GM19025 (cell line): ENCODE measurements around the gene HOXD3.

Experiments used
- ATAC-seq: cut with Tn5 transposase; IDR thresholded peaks from one replicate; pipeline ENCODE4 v1.9.1; 2021; ENCODE audit warnings: mild to moderate bottlenecking, low read depth, moderate library complexity; ENCODE audit not compliant: unreplicated experiment

The HOXD3 gene

DNA sequence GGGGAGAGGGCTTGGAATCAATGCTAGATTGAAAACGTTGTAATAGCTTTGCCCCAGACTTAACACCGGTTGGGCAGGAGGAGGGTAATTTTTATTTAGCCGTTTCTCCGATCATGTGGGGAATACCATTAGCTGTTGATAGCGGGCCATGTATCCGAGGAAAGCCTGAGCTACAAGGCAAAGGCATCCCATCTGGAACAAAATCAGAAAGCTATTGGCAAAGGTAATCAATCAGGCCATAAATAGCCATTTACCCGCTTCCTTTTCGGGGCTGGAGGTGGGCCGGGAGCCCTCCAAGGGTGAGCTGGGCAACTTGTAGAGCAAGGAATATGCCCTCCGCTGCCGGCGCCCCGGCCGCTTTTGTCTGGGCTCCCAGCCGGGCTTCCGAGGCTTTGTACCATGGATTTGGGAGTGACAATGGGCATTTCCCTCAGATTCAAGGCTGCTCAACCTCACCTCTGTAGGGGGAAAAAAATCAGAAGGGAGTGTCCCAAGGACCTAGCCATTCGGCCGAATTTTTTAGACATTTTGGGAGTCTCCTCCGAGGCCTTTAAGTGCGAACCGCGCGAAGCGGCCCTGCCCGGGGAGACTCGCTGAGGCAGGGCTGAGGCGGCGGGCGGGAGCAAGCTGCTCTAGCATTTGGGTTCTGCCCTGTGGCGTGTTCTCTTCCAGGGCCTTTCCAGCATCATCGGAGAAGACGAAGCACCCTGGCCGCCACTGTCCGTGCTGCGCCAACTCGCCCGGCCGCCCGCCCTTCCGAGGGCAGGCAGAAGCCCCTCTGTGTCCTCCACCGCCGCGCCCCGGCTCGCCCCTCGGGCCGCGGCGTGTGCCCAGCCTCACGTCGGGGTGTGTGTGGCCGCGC is 35.7 kb upstream of the HOXD3 start:
- ATAC-seq = no peak

DNA sequence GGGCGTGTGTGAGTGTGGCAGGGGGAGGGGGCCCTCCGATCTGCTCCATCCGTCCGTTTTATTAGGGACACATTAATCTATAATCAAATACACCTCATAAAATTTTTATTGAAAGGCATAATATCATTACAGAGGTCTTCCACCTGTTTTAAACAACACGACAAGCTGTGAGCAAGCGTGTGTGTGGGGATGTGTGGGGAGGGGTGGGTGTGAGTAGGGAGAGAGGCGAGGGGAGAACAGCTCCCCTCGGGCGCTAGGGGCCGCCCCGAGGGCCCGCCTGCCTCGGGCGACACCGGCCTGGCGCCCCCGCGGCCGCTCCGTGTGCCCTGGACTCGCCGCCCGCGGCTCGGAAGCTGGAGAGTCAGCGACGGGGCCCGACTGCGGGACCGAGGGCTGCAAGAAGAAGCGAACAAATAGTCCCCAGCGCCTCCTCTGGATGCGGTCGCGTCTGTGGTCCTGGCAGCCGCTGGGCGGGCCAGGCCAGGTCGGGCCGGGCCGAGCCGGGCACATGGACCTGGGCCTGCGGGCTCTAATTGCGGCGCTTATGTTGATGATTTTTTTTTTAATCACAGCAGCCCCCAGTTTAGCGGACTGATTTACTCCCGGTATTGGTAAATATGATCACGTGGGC is 34.9 kb upstream of the HOXD3 start:
- ATAC-seq = no peak

DNA sequence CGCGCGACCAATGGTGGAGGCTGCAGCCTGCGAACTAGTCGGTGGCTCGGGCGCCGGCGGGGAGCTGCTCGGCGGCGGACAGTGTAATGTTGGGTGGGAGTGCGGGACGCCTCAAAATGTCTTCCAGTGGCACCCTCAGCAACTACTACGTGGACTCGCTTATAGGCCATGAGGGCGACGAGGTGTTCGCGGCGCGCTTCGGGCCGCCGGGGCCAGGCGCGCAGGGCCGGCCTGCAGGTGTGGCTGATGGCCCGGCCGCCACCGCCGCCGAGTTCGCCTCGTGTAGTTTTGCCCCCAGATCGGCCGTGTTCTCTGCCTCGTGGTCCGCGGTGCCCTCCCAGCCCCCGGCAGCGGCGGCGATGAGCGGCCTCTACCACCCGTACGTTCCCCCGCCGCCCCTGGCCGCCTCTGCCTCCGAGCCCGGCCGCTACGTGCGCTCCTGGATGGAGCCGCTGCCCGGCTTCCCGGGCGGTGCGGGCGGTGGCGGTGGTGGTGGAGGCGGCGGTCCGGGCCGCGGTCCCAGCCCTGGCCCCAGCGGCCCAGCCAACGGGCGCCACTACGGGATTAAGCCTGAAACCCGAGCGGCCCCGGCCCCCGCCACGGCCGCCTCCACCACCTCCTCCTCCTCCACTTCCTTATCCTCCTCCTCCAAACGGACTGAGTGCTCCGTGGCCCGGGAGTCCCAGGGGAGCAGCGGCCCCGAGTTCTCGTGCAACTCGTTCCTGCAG is 34.3 kb upstream of the HOXD3 start, which contains the start of gene HOXD9:
TSS of gene HOXD9 (plus strand) at position 37 of the 728 bp plus-strand sequence. CDS start at position 87, 50 bp downstream.
- ATAC-seq = no peak

DNA sequence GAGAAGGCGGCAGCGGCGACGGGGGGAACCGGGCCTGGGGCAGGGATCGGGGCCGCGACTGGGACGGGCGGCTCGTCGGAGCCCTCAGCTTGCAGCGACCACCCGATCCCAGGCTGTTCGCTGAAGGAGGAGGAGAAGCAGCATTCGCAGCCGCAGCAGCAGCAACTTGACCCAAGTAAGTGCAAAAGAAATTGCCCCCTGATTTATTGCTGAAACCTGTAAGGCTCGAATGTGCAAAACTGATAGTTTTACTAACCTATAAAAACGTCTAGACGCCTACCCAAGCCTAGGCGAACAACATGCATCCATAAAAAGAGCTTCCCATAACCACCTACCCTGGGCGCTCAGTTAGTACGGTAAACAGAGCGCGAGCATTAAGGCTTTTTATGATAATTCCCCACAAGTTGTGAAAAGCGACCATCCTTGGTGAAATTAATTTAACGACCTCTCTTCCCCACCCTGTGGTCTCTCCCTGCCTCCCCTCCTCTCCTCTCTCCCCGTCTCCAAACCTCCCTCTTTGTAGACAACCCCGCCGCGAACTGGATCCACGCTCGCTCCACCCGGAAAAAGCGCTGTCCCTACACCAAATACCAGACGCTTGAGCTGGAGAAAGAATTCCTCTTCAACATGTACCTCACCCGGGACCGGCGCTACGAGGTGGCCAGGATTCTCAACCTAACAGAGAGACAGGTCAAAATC is 33.5 kb upstream of the HOXD3 start:
- no peak for ATAC-seq

DNA sequence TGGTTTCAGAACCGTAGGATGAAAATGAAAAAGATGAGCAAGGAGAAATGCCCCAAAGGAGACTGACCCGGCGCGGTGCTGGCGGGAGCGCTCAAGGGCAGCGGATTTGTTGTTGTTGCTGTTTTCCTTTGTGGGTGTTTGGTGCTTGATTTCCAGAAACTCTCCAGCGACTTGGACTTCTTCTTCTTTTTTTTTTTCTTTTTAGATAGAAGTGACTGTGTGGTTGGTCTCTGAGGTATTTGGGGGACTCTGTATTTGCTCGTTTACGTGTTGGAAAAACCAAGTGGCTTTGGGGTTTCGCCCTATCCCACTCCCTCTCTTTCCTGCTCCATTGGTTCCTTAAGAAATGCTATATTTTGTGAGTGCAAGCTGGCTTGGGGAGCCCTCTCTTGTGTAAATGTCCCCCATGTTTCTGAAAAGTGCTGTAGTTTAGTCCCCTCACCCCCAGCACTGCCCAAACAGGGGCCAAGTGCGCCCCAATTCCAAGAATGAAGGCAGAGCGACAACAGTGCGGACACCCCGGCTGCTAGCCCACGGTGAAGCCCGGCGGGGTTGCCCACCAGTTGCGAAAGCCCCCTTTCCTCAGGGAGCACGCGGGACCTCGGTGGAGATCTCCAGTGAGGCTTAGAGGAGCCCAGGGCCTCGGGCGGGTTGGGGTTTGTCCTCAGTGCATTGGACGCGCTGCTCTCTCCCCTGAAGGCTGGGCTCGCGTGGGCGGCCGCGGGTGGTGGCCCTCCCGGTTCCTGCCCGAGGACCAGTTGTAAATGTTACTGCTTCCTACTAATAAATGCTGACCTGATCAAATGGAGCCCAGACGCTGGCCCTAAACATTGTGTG is 32.8 kb upstream of the HOXD3 start:
- no peak for ATAC-seq

DNA sequence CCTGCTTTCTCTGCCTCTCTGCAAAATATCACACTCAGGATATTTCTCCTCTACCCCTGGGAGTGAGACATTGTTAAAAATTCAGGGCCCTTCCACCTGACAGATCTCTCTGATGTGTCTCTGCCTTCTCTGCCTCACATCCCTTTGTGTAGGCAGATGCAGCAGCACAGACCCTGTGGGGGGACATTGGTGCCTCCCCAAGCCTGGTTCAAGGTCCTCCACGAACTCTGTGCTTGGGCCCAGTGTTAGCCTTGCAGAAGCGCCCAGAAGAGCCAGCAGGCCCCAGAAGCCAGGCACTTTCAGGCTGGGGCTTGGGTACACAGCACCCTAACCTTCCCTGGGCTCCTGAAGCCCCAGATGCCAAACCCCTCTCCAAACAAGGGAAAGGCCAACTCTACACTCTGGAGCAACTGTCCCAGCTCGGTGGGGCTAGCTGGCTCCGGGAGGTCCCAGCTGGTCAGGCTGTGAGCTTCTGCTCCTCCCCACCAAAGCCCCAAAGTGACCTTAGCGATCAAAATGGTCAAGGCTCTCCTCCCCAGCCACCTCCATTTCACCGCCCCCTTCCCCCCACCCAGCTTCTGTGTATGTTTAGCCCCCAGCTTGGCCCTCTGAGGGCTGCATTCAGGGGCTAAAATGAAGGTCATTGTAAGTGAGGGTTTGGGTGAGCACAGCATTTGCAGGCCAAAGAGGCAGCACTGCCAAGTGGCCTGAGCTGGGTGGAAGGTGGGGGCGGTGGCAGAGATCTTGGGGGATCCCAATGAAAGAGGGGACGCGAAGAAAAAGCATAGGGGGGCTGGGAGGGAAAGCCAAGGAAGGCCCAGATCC is 31.9 kb upstream of the HOXD3 start:
- ATAC-seq = no peak

DNA sequence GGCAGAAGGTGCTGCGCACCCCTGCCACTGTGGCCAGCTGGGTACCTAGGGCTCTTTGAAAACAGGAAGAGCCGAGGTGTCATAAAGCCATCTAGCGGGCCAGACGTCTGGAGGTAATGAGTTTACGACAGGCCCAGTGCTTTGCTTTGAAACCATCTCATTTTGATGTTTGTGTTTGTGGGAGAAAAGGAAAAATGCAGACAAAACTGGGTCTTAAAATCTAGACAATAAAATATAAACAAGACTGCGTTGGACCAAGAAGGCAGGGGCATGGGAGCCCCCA is 31.4 kb upstream of the HOXD3 start:
- no peak for ATAC-seq

DNA sequence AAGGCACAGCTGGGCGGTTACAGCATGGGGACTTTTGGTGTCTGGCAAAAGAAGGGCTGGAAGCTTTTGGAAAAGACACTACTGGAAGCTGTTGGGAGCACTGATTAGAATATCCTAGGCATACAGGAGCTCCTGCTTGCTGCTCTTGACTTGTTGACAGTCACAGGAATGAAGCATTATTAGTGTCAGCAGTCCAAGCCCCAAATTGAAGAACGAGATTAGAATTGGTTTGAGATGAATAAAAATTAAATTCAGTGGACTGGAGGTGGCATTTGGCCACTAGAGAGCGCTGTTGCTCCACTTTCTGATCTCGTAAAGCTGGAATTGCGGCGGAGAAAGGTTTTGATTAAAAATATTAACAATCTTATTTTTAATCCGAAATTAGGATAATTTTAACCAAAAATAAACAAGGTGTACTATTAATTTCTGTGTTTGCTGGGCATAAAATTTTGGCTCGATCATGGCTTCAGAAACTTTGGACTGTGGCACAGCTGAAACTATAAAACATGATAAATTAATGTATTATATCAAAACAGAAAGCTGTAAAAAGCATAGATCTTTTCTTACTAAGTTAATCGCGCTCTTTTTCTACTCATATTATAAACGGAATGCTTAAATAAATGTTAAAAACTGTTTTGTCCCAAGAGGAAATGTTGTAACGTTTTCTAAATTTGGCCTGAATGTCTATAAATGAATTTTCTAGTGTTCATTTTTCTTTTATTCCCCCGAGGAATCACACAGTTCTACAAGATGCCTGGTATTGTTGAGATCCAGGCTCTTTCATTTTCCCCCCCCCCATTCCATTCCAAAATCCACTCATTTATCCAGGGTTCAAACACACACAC is 30.0 kb upstream of the HOXD3 start:
- no peak for ATAC-seq

DNA sequence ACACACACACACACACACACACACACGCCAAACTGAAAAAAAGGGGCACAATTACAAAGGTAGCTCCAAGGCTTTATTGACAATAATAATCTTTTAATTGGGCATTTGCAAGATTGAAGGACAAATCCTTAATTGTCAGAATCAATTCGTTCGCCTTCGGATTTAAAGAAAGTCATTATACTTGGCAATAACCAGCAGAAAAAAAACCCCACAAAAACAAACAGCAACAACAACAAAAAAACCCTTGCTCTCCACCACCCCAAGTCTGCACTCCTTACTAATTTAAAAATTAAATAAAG is 29.4 kb upstream of the HOXD3 start:
- no peak for ATAC-seq

DNA sequence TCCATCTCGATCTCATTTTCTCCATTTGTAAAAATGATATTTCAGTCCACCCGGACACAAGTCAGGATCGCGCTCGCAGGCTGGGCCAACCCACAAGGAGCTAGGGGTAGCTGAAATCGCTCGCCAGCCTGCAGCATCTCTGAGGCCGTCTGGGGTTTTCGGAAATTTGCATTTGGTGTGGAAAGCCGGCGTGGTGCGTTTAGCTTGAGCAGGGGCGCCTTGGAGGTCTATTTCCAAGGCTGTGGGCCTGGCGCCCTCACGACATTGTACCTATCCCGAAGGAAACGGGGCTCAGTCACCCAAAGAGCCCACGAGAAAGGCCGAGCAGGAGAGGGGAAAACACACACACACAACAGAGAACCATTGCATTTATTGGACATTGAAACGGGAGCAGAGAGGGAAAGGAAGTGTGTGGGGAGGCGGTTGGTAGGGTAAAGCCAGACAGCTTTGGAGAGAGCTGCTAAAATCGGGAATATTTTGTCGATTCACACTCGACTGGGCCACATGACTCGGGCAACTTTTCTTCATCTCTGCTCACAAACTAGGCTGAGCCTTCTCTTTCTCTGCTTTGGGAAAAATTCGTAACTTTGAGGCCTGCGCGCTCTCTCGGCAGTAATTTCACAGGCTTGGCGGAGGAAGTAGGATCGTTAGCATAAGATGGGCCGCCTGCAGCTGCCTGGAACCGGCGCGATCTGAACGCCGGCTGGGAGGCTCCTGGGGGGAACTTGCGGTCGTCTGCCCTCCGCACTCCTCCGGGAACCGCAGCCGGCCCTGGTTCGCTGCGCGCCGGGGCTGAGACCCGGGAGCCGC is 28.7 kb upstream of the HOXD3 start:
- no peak for ATAC-seq

DNA sequence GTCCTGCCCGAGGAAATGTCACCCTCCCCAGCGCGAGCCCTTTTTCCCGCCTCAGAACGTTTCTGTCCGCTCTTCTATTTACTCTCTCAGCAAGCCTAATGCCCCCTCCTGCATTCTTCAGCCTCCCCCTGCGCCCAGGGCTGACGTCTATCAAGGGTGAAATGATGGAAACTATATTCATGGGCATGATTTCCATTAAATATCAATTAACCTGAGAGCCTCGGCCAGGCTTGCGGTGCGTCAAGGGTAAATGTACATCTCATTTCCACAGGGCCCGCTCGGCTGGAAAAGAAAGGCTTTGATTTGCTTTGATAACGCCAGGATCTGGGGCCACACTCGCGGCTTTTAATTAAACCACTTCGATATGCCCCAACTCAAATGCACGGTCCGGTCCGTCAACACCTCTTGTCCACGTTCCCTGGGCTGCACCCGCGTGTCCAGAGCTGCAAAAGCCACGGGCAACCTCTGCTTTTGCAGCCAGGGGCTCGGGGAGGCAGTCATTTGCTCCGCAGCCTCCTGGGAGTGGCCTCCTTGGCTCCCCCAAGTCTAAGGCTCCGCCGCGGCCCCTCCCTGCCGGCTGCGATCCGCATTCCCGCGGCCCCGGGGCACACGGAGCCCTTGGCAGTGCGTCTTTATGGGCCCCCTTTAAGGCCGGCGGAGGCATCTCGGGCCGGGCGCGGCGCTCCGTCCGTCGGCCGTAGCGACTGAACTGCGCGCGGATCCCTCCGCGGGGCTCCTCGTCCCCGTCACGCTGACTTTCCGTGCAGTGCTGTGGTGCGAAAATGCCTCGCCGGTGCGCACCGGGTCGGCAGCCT is 27.9 kb upstream of the HOXD3 start, which contains the start of gene HOXD8:
TSS of gene HOXD8 (plus strand) at position 724 of the 815 bp plus-strand sequence. CDS start 662 bp downstream, outside the sequence.
- ATAC-seq = no peak

DNA sequence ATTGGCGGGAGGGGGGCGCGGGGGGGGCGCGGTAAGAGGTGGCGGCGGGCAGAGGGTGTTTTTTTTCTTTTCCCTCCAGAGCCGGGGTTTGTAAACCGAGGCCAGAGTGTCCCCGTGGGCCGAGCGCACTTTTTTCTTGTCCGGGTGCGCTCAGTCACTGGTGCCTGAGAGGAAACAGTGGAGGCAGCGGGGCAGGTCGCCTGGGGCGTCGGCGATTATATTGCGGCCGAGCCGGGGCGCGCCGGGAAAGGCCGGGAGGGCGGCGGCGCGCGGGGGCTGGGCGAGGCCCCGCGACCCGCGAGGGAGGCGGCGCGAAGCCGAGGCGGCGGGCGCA is 27.3 kb upstream of the HOXD3 start:
- no peak for ATAC-seq

DNA sequence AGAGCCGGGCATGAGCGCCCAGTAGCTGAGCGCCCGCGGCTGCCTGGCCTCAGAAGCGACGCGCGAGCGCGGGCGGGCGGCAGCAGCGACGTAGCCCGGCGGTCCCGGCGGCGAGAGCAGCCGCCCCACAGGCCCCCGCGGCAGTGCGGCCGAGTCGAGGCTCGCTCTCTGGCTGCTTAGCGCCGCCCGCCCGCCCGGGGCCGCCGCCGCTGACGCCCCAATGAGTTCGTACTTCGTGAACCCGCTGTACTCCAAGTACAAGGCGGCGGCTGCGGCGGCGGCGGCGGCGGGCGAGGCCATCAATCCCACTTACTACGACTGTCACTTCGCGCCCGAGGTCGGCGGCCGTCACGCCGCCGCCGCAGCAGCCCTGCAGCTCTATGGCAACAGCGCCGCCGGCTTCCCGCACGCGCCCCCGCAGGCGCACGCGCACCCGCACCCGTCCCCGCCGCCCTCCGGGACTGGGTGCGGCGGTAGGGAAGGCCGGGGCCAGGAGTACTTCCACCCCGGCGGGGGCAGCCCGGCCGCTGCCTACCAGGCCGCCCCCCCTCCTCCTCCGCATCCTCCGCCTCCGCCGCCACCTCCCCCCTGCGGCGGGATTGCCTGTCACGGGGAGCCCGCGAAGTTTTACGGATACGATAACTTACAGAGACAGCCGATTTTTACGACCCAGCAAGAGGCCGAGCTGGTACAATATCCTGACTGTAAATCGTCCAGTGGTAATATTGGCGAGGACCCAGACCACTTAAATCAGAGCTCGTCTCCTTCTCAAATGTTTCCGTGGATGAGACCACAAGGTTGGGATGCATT is 26.8 kb upstream of the HOXD3 start:
- ATAC-seq = no peak

DNA sequence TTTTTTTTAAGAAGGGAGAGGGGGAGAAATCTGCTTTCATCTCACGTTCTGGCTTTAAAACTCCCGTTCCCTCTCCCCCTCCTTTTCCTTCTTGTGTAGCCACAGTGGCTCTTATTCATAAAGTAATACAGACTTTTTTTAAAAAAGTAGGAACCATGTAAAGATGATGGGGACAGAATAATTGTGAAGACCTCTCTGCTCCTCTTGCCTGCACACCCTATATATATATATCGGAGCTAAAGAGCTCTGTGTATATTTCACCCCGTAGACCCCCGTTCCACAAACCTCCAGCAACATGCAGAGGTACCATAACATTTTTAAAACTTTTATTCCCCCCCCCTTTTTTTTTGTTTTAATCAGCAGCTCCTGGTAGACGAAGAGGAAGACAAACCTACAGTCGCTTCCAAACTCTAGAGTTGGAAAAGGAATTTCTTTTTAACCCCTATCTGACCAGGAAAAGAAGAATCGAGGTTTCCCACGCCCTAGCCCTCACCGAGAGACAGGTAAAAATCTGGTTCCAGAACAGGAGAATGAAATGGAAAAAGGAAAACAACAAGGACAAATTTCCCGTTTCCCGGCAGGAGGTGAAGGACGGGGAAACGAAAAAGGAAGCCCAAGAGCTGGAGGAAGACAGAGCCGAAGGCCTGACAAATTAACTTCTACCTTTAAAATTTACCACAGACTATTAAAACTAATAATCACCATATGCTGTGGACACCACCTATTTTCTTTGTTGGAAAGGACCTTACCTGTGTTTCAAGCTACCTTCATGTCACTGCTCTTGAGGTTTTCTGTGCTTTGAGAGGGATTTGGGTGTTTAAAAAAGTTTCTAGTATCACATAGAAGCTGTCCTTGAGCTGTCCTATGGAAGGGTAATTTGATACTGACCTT is 25.9 kb upstream of the HOXD3 start:
- ATAC-seq = no peak

DNA sequence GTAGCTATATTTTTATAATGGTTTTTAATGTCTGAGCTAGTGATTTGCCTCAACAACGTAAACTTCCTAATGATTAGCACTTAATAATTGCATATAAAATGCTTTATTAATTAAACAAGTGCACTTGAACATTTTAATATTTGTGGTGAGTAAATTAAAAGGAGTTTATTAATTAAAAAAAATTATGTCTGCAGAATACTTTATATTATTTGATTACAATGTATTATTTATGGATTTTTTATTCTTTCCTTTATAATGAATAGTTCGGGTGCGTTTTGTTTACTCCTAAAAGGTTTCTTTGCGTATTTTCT is 25.3 kb upstream of the HOXD3 start:
- ATAC-seq = no peak
